ENCODE data around the gene TMEM132E.

The TMEM132E gene

DNA sequence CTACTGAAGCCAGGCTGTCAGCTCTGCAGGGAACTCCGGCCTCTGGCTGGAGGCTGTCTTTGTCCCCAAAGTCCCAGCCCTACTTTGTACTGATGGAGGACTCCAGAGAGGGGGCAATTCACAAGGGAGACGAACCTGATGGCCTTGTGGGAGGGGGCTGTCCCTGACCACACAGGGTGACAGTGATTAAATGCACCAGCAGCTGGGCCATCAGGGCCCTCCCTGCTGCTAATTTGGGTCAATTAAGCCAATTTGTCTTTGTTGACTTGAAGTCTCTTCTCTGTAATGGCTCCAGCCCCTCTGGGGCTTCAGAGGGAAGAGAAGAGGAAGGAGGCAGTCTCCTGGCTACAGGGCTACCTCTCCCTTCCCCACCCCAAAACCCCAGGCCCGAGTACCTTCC lies 22.0 kb downstream of the TMEM132E start:
- no peak for DNase-seq (ENCODE audit: low read depth, low spot score)

GRCh38 chr17:34603974-34604373 lies 24.6 kb downstream of the TMEM132E start:
- DNase-seq (ENCODE audit: low read depth, low spot score) = no peak

- no peak for DNase-seq (ENCODE audit: low read depth, low spot score)
These were observed 27.4 kb downstream of the TMEM132E start for GRCh38 chr17:34606763-34607162.

DNA sequence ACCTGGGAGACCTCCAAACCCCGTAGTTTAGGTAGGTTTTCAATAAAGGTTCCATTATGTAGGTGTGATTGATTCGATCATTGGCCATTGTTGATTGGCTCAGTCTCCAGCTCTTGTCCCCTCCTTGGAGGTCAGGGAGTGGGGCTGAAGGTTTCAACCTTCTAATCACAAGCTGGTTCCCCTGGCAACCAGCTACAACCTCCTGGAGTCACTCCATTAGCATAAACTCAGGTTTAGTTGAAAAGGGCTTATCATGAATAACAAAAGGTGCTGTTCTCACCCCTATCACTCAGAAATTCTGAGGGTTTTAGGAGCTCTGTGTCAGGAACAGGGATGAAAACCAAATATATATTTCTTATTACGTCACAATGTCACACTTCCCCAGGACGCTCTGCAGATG lies 28.5 kb downstream of the TMEM132E start:
- DNase-seq (ENCODE audit: low read depth, low spot score) = no peak

DNA sequence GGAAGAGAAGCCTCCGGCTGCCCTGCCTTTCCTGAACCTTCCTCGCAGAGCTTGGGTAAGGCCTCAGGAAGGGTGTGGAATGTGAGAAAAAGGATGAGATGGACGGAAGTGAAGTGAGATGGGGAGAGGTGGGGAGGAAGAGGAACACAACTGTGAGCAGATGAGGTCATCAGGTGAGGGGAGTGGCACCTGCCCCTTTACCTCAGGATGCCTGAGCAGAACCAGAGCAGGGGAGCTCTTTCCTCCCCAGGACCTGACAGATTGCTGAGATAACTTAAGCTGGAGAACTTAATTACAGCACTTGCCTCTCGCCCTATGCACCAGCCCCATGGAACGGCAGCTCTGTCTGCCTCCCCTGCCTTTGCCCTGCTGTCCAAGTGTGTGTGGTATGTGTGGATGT lies 29.8 kb downstream of the TMEM132E start:
- no peak for DNase-seq (ENCODE audit: low read depth, low spot score)

- no peak for DNase-seq (ENCODE audit: low read depth, low spot score)
These were observed 30.7 kb downstream of the TMEM132E start for GRCh38 chr17:34610039-34610438.

DNA sequence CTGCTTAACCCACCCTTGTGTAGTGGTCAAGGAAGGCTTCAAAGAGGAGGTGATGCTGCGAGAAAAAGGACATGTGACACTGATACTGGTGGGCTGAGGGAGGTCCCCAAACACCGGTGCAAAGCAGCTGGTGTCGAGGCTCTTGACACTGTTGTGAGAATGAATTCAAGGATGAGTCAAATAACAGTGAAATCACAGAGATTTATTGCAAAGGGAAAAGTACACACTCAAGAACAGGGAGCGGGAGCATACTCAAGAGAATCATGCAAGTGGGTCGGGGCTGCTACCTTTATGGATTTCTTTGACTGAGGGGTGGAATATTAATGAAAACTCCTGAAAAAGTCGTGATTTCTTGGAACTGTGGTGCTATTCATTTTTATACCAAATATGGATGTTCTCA lies 31.1 kb downstream of the TMEM132E start:
- no peak for DNase-seq (ENCODE audit: low read depth, low spot score)

GRCh38 chr17:34613064-34614019 lies 34.0 kb downstream of the TMEM132E start:
- no peak for DNase-seq (ENCODE audit: low read depth, low spot score)

GRCh38 chr17:34614698-34615097 lies 35.3 kb downstream of the TMEM132E start:
- no peak for DNase-seq (ENCODE audit: low read depth, low spot score)

- no peak for DNase-seq (ENCODE audit: low read depth, low spot score)
These were observed 35.9 kb downstream of the TMEM132E start for GRCh38 chr17:34615326-34615725.

DNA sequence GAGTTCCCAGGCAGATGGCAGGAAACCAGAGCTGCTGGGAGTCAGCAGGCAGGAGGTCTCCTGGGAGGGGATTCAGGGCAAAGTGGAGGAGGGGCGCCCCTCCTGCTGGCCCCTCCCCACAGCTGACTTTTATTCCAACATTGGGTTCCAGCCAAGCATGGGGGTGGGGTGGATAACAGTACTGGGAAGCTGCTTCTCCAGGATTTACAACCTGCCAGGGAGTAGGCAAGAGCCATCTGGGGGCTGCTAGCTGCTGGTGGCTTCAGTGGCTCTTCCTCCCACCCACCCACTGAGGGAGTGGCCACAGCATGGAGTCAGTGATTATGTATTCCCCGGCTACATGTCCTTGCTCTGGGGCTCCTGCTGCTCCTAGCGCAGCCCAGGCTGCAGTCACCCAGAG lies 36.8 kb downstream of the TMEM132E start:
- no peak for DNase-seq (ENCODE audit: low read depth, low spot score)

- no peak for DNase-seq (ENCODE audit: low read depth, low spot score)
These were observed 38.0 kb downstream of the TMEM132E start for GRCh38 chr17:34617398-34617797.

- DNase-seq (ENCODE audit: low read depth, low spot score) = no peak
These were observed 40.4 kb downstream of the TMEM132E start for GRCh38 chr17:34619687-34620217.

DNA sequence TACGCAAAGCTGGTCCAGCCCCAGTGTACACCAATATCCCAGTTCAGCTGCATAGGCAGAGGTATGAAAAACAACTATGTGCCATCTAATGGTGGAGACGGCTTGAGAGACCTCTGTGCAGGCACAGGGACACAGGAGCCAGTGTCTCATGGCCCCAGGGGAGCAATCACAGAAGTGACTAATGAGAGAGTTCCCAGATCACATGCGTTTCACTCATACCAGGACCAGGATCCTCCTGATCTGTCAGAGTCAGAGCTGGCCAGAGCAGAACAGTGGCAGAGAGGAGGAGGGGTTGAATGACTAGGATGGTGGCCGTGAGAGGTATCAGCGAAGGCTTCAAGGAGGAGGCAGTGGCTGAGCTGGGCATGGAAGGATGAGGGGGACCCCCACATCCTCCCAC lies 41.1 kb downstream of the TMEM132E start:
- DNase-seq (ENCODE audit: low read depth, low spot score) = no peak

- no peak for DNase-seq (ENCODE audit: low read depth, low spot score)
These were observed 43.7 kb downstream of the TMEM132E start for GRCh38 chr17:34622862-34623623.

GRCh38 chr17:34623856-34624766 lies 44.7 kb downstream of the TMEM132E start:
- DNase-seq (ENCODE audit: low read depth, low spot score) = no peak

DNA sequence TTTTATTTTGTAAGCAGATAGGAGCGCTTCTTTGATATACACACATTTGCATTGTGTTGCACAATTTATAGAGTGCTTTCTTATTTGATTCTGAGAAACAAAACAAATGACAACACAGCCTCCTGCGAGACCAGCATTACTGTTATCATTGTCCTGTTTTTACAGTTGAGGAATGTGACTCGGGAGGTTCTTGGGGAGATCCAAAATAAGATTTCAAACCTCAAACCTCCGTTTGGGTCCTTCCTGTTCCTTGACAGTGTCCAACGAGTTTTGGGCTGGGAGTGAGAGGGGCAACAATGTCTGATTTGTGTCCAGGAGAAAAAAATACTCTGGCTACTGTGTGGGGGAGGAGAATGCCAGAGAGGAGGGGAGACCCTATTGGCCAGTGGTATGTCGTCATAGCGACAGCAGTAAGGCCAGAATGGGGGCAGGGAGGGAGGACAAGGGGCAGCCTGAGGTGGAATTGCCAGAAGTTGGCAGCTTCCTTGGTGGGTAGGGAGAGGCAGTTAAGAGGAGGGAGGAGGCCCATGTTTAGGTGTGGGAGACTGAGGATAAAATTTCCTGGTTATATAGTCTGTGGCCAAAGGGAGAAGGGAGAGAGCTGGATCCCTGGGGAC lies 45.5 kb downstream of the TMEM132E start:
- no peak for DNase-seq (ENCODE audit: low read depth, low spot score)

- no peak for DNase-seq (ENCODE audit: low read depth, low spot score)
These were observed 46.8 kb downstream of the TMEM132E start for GRCh38 chr17:34626121-34626681.

DNA sequence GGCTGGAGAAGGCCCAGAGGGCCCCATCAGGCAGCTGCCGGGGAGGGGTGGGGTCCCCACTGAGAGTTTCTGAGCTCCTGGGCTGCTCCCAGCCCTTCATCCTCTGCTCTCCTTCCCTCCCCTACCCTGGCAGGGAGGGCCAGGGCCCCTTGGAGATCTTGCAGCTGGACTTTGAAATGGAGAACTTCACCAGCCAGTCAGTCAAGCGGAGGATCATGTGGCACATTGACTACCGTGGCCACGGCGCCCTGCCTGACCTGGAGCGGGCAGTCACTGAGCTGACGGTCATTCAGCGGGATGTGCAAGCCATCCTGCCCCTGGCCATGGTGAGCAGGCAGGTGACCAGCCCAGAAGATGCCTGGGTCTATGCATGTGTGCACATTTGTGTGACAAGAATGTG lies 49.5 kb downstream of the TMEM132E start:
- no peak for DNase-seq (ENCODE audit: low read depth, low spot score)

GRCh38 chr17:34633351-34633750 lies 54.0 kb downstream of the TMEM132E start:
- DNase-seq (ENCODE audit: low read depth, low spot score) = no peak

DNA sequence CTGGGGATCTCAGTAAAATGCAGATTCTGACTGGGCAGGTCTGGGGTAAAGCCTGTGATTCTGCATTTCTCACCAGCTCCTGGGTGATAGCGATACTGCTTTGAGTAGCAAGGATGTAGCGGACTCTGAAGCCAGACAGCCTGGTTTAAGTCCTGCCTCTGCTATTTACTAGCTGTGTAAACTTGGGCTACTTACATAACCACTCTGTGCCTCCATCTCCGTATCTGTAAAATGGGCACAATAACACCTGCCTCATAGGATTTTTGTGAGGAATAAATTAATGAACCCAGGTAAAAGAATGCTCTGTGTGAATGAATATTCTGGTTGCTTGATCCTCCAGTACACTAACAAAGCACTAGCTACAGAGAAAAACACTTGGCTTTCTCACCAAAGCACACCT lies 54.4 kb downstream of the TMEM132E start:
- DNase-seq (ENCODE audit: low read depth, low spot score) = no peak
